GM12865 (cell line): ENCODE measurements around the gene SYS1.

ENCODE experiments used
- DNase-seq: peaks from one replicate; pipeline ENCODE4 v3.0.0; 2010; ENCODE audit warnings: low read depth
- H3K4me3 ChIP-seq: 2 replicates; pipeline ENCODE4 v1.5.1; 2011; ENCODE audit warnings: mild to moderate bottlenecking, low read depth, low read length, control low read depth
- CTCF ChIP-seq: IDR thresholded peaks from 2 replicates; pipeline ENCODE4 v1.5.1; 2011; ENCODE audit warnings: low read length, control low read depth, low read depth, inconsistent platforms; ENCODE audit not compliant: insufficient read depth; ENCODE audit errors: missing control alignments

Gene SYS1

GRCh38 chr20:45318948-45319347, 44.0 kb upstream of the SYS1 start:
- no peak for DNase-seq
- no peak overlapping the region for H3K4me3 ChIP-seq
- no peak for TF ChIP-seq CTCF

GRCh38 chr20:45320948-45321595, 41.9 kb upstream of the SYS1 start:
- no peak for TF ChIP-seq CTCF
- peak; percentile 62 for DNase-seq
- H3K4me3 ChIP-seq = no peak overlapping the region

- peak; percentile 7 for TF ChIP-seq CTCF
- no peak overlapping the region for H3K4me3 ChIP-seq
- peak; percentile 57 for DNase-seq
These were observed 40.0 kb upstream of the SYS1 start for GRCh38 chr20:45322952-45323383.

- DNase-seq = no peak
- no peak for TF ChIP-seq CTCF
- H3K4me3 ChIP-seq = no peak overlapping the region
These were observed 39.2 kb upstream of the SYS1 start for GRCh38 chr20:45323731-45324130.

GRCh38 chr20:45325371-45325770, 37.6 kb upstream of the SYS1 start:
- DNase-seq = no peak
- H3K4me3 ChIP-seq = no peak overlapping the region
- no peak for TF ChIP-seq CTCF

- DNase-seq = no peak
- H3K4me3 ChIP-seq = no peak overlapping the region
- no peak for TF ChIP-seq CTCF
These were observed 34.5 kb upstream of the SYS1 start for GRCh38 chr20:45328451-45328850.
